ENCODE data around the gene SFRP5. TPM values are rescaled to one million over a fixed set of nuclear protein-coding genes. Genes with fewer than 3 reads are reported as not detected.

Gene SFRP5
- total RNA-seq, 1 experiment from 2014 or later = 3.5 TPM

- TF ChIP-seq ZNF532 (CRISPR knock-in tag; IDR thresholded peaks at IDR 0.05; ENCODE audit: borderline replicate concordance) = no peak
- no peak for TF ChIP-seq GABPB1 (CRISPR knock-in tag; IDR thresholded peaks at IDR 0.05)
- TF ChIP-seq ZNF219 (CRISPR knock-in tag; IDR thresholded peaks at IDR 0.05; ENCODE audit: borderline replicate concordance) = no peak
- no peak for TF ChIP-seq RELA (CRISPR knock-in tag; IDR thresholded peaks at IDR 0.05; ENCODE audit: borderline replicate concordance)
- TF ChIP-seq AR (CRISPR knock-in tag; IDR thresholded peaks at IDR 0.05) = no peak
- TF ChIP-seq KAT7 (CRISPR knock-in tag; IDR thresholded peaks at IDR 0.05; ENCODE audit: borderline replicate concordance) = no peak
- TF ChIP-seq E2F1 (CRISPR knock-in tag; IDR thresholded peaks at IDR 0.05) = no peak
- TF ChIP-seq ZNF512 (CRISPR knock-in tag; IDR thresholded peaks at IDR 0.05; ENCODE audit: borderline replicate concordance) = no peak
- TF ChIP-seq ZNF671 (CRISPR knock-in tag; IDR thresholded peaks at IDR 0.05) = no peak
Measured at GRCh38 chr10:97766106-97766810, 5.5 kb downstream of the SFRP5 start (continued).

GRCh38 chr10:97765201-97765600 is 6.6 kb downstream of the SFRP5 start:
- Mint-ChIP-seq H3K27ac (no peak overlapping the region), H3K9me3 (no peaks in the 10 kb centered on the region), H3K36me3 (peaks cover 6% of the 10 kb centered on the region), H3K4me3 (no peak overlapping the region), H3K27me3 (ENCODE audit: low read depth) (peaks cover 26% of the 10 kb centered on the region), H3K4me1 (peaks cover 17% of the 10 kb centered on the region)
- ChIA-PET POLR2A (interaction anchor here (0.5 to 1.2 kb wide), 2 partner anchors 78 to 297 kb away, joined by 3 read pairs; partner anchors contain the start of gene AVPI1), CTCF (interaction anchor here (1.0 to 1.8 kb wide), 2 partner anchors 56 to 64 kb away, joined by 3 to 5 read pairs; no protein-coding TSS in a partner anchor)
- DNase-seq (ENCODE audit: low spot score) = no peak
- no peak for ATAC-seq
- TF ChIP-seq NFATC4 (CRISPR knock-in tag; IDR thresholded peaks at IDR 0.05) = no peak
- no peak for TF ChIP-seq ETV6 (CRISPR knock-in tag; IDR thresholded peaks at IDR 0.05)
- TF ChIP-seq E2F1 (CRISPR knock-in tag; IDR thresholded peaks at IDR 0.05) = no peak
- no peak for TF ChIP-seq NR3C1 (CRISPR knock-in tag; conservative IDR thresholded peaks at IDR 0.05; ENCODE audit: low read depth)
- no peak for TF ChIP-seq PREB (CRISPR knock-in tag; IDR thresholded peaks at IDR 0.05; ENCODE audit: borderline replicate concordance)
- TF ChIP-seq ZBTB43 (CRISPR knock-in tag; IDR thresholded peaks at IDR 0.05) = no peak
